ENCODE measurements around the gene MEIOSIN. TPM values are rescaled to one million over a fixed set of nuclear protein-coding genes. Genes with fewer than 3 reads are reported as not detected.

MEIOSIN gene
- total and polyA plus RNA-seq, 5 donors from 2014 or later, result not detected

- Histone ChIP-seq H3K4me1 (ENCODE audit: control insufficient read depth, insufficient read depth, low read length, poor library complexity, severe bottlenecking) (peaks cover 22% of the 10 kb centered on the region), H3K4me3 (ENCODE audit: low read depth, low read length) (no peak overlapping the region), H3K9me3 (ENCODE audit: control insufficient read depth in 2 of 2, low read length in 2 of 2) (no peaks in the 10 kb centered on the region), H3K36me3 (ENCODE audit: control insufficient read depth, insufficient read depth, low read length) (peaks cover 4% of the 10 kb centered on the region), H3K27me3 (ENCODE audit: control insufficient read depth, insufficient read depth, low read length) (no peaks in the 10 kb centered on the region), H3K27ac (ENCODE audit: insufficient read depth, low read length, poor library complexity, severe bottlenecking) (no peak overlapping the region)
- ATAC-seq (ENCODE audit: low read depth in 2 of 2), result no peak
- Mint-ChIP-seq H3K4me3 (no peak overlapping the region), H3K27me3 (peaks cover 14% of the 10 kb centered on the region), H3K36me3 (peaks cover 5% of the 10 kb centered on the region), H3K4me1 (peaks cover 0 to 32% (median 10%) of the 10 kb centered on the region in 4 donors), H3K9me3 (no peaks in the 10 kb centered on the region), H3K27ac (no peak overlapping the region)
- no peak for DNase-seq
Measured at GRCh38 chr19:45773384-45773783, 40.1 kb downstream of the MEIOSIN start.

DNA sequence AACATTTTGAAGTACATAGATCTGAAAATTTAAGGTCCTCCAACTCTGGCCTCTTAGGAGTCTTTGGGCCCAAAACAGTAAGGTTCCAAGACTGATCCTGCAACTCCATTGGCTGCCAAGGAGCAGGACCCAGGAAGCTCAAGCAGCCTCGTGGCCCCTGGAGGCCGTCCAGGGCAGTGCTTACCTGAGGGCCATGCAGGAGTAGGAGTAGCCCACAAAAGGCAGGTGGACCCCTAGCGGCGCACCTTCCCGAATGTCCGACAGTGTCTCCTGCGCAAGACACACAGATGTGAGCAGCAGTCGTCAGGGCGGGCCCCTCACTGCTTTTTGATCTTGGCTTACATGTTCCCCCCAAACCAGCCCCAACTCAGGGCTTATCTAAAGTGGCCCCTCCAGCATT, 41.5 kb downstream of the MEIOSIN start:
- peaks cover 9% of the 10 kb centered on the region for H3K36me3 Mint-ChIP-seq
- no peak overlapping the region for H3K4me3 Mint-ChIP-seq
- Histone ChIP-seq H3K9me3 (ENCODE audit: control insufficient read depth in 2 of 2, low read length in 2 of 2) (no peaks in the 10 kb centered on the region), H3K27me3 (ENCODE audit: control insufficient read depth, insufficient read depth, low read length) (no peaks in the 10 kb centered on the region), H3K4me1 (ENCODE audit: control insufficient read depth, insufficient read depth, low read length, poor library complexity, severe bottlenecking) (peaks cover 28% of the 10 kb centered on the region), H3K36me3 (ENCODE audit: control insufficient read depth, insufficient read depth, low read length) (peaks cover 4% of the 10 kb centered on the region), H3K4me3 (ENCODE audit: low read depth, low read length) (no peak overlapping the region), H3K27ac (ENCODE audit: insufficient read depth, low read length, poor library complexity, severe bottlenecking) (no peak overlapping the region)
- H3K27me3 Mint-ChIP-seq, result peaks cover 7% of the 10 kb centered on the region
- H3K27ac Mint-ChIP-seq, result peak overlapping the region in 1 of 3 donors; percentile 20
- ATAC-seq (ENCODE audit: low read depth in 2 of 2), result no peak
- no peak for DNase-seq
- peaks cover 0 to 40% (median 15%) of the 10 kb centered on the region in 4 donors for H3K4me1 Mint-ChIP-seq
- no peaks in the 10 kb centered on the region for H3K9me3 Mint-ChIP-seq

GRCh38 chr19:45777395-45777961, 44.2 kb downstream of the MEIOSIN start:
- H3K4me3 Mint-ChIP-seq, result peak overlapping the region in 1 of 4 donors; percentile 21
- Histone ChIP-seq H3K27ac (ENCODE audit: insufficient read depth, low read length, poor library complexity, severe bottlenecking) (no peak overlapping the region), H3K36me3 (ENCODE audit: control insufficient read depth, insufficient read depth, low read length) (peaks cover 4% of the 10 kb centered on the region), H3K9me3 (ENCODE audit: control insufficient read depth in 2 of 2, low read length in 2 of 2) (no peaks in the 10 kb centered on the region), H3K27me3 (ENCODE audit: control insufficient read depth, insufficient read depth, low read length) (no peaks in the 10 kb centered on the region), H3K4me3 (ENCODE audit: low read depth, low read length) (no peak overlapping the region), H3K4me1 (ENCODE audit: control insufficient read depth, insufficient read depth, low read length, poor library complexity, severe bottlenecking) (peaks cover 18% of the 10 kb centered on the region)
- DNase-seq (no peak), ATAC-seq (ENCODE audit: low read depth in 2 of 2) (no peak)
- H3K36me3 Mint-ChIP-seq, result peaks cover 9% of the 10 kb centered on the region
- peaks cover 0 to 26% (median 17%) of the 10 kb centered on the region in 4 donors for H3K4me1 Mint-ChIP-seq
- no peaks in the 10 kb centered on the region for H3K9me3 Mint-ChIP-seq
- no peaks in the 10 kb centered on the region for H3K27me3 Mint-ChIP-seq
- no peak overlapping the region for H3K27ac Mint-ChIP-seq

GRCh38 chr19:45778010-45778661, 44.9 kb downstream of the MEIOSIN start:
- peaks cover 18% of the 10 kb centered on the region for H3K4me1 ChIP-seq (ENCODE audit: control insufficient read depth, insufficient read depth, low read length, poor library complexity, severe bottlenecking)
- Mint-ChIP-seq H3K4me1 (peaks cover 0 to 25% (median 17%) of the 10 kb centered on the region in 4 donors), H3K27ac (no peak overlapping the region), H3K9me3 (no peaks in the 10 kb centered on the region), H3K27me3 (no peaks in the 10 kb centered on the region), H3K36me3 (peaks cover 9% of the 10 kb centered on the region), H3K4me3 (peak overlapping the region in 2 of 4 donors; percentile 21 to 72)
- H3K27ac ChIP-seq (ENCODE audit: insufficient read depth, low read length, poor library complexity, severe bottlenecking), result no peak overlapping the region
- no peaks in the 10 kb centered on the region for H3K9me3 ChIP-seq (ENCODE audit: control insufficient read depth in 2 of 2, low read length in 2 of 2)
- H3K36me3 ChIP-seq (ENCODE audit: control insufficient read depth, insufficient read depth, low read length), result peaks cover 4% of the 10 kb centered on the region
- no peak for DNase-seq
- no peaks in the 10 kb centered on the region for H3K27me3 ChIP-seq (ENCODE audit: control insufficient read depth, insufficient read depth, low read length)
- no peak for ATAC-seq (ENCODE audit: low read depth in 2 of 2)
- H3K4me3 ChIP-seq (ENCODE audit: low read depth, low read length), result no peak overlapping the region

DNA sequence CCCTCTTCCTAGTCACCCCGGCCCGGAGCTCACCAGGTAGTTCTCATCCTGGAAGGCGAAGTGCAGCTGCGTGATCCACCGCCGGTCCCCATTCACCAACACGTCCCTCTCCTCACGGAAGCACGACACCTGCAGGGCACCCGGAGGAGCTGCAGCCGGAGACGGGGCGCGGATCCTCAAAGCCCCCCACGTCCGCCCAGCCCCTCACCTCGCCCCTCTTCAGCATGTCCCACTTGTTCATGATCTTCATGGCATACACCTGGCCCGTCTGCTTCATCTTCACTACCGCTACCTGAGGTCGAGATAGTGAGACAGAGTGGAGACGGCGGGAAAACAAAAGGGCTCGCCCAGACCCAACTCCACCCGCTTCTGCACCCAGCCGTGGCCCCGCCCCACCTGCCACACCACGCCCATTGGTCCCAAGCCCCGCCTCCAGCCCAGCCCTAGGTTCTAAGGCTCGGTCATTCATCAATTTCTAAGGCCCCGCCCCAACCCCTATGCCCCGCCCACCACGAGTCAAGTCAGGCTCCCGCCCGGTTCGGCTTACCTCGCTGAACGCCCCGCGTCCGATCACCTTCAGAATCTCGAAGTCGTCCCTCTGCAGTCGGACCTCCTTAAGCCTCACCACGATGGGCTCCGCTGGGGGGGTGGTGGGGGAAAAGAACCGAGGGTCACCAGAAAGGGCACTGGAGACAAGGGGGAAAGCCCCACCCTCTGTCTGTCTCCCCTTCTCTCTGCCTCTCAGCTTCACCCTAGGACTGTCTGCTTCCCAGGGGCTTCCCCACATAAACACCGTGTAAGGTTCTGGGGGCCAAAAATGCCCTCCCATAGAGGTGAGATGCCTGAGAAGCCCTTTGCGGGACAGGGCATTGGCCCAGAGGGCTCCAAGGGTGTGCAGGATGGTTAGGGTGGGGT, 46.2 kb downstream of the MEIOSIN start:
- Histone ChIP-seq H3K4me3 (ENCODE audit: low read depth, low read length) (peak overlapping the region; percentile 13), H3K4me1 (ENCODE audit: control insufficient read depth, insufficient read depth, low read length, poor library complexity, severe bottlenecking) (peaks cover 18% of the 10 kb centered on the region), H3K27ac (ENCODE audit: insufficient read depth, low read length, poor library complexity, severe bottlenecking) (no peak overlapping the region), H3K27me3 (ENCODE audit: control insufficient read depth, insufficient read depth, low read length) (no peaks in the 10 kb centered on the region), H3K36me3 (ENCODE audit: control insufficient read depth, insufficient read depth, low read length) (peaks cover 4% of the 10 kb centered on the region), H3K9me3 (ENCODE audit: control insufficient read depth in 2 of 2, low read length in 2 of 2) (no peaks in the 10 kb centered on the region)
- Mint-ChIP-seq H3K36me3 (peaks cover 9% of the 10 kb centered on the region), H3K9me3 (no peaks in the 10 kb centered on the region), H3K27me3 (no peaks in the 10 kb centered on the region), H3K27ac (peak overlapping the region in 2 of 3 donors; percentile 22 to 86), H3K4me1 (peaks cover 0 to 21% (median 15%) of the 10 kb centered on the region in 4 donors), H3K4me3 (peak overlapping the region; percentile 72 to 94 (median 88))
- DNase-seq (peak; percentile 81 to 86 (median 85)), ATAC-seq (ENCODE audit: low read depth in 2 of 2) (peak; percentile 86 to 88)

GRCh38 chr19:45780146-45780447, 46.9 kb downstream of the MEIOSIN start:
- H3K27me3 Mint-ChIP-seq, result no peaks in the 10 kb centered on the region
- H3K4me3 Mint-ChIP-seq, result peak overlapping the region in 2 of 4 donors; percentile 87 to 94
- H3K4me1 ChIP-seq (ENCODE audit: control insufficient read depth, insufficient read depth, low read length, poor library complexity, severe bottlenecking), result peaks cover 18% of the 10 kb centered on the region
- no peaks in the 10 kb centered on the region for H3K9me3 Mint-ChIP-seq
- H3K27ac Mint-ChIP-seq, result no peak overlapping the region
- no peak for ATAC-seq (ENCODE audit: low read depth in 2 of 2)
- H3K36me3 ChIP-seq (ENCODE audit: control insufficient read depth, insufficient read depth, low read length), result peaks cover 4% of the 10 kb centered on the region
- H3K27ac ChIP-seq (ENCODE audit: insufficient read depth, low read length, poor library complexity, severe bottlenecking), result no peak overlapping the region
- no peak for DNase-seq
- no peaks in the 10 kb centered on the region for H3K9me3 ChIP-seq (ENCODE audit: control insufficient read depth in 2 of 2, low read length in 2 of 2)
- no peaks in the 10 kb centered on the region for H3K27me3 ChIP-seq (ENCODE audit: control insufficient read depth, insufficient read depth, low read length)
- peaks cover 9% of the 10 kb centered on the region for H3K36me3 Mint-ChIP-seq
- peaks cover 0 to 21% (median 13%) of the 10 kb centered on the region in 4 donors for H3K4me1 Mint-ChIP-seq
- H3K4me3 ChIP-seq (ENCODE audit: low read depth, low read length), result no peak overlapping the region

GRCh38 chr19:45780448-45781213, 47.4 kb downstream of the MEIOSIN start:
- peaks cover 0 to 21% (median 13%) of the 10 kb centered on the region in 4 donors for H3K4me1 Mint-ChIP-seq
- no peaks in the 10 kb centered on the region for H3K27me3 ChIP-seq (ENCODE audit: control insufficient read depth, insufficient read depth, low read length)

More at GRCh38 chr19:45780448-45781213, 47.4 kb downstream of the MEIOSIN start:
- H3K4me3 ChIP-seq (ENCODE audit: low read depth, low read length), result no peak overlapping the region
- ATAC-seq (ENCODE audit: low read depth in 2 of 2) (no peak), DNase-seq (no peak)
- Mint-ChIP-seq H3K4me3 (peak overlapping the region in 1 of 4 donors; percentile 16), H3K36me3 (peaks cover 9% of the 10 kb centered on the region), H3K27ac (peak overlapping the region in 1 of 3 donors; percentile 20), H3K27me3 (no peaks in the 10 kb centered on the region), H3K9me3 (no peaks in the 10 kb centered on the region)
- peaks cover 4% of the 10 kb centered on the region for H3K36me3 ChIP-seq (ENCODE audit: control insufficient read depth, insufficient read depth, low read length)
- no peaks in the 10 kb centered on the region for H3K9me3 ChIP-seq (ENCODE audit: control insufficient read depth in 2 of 2, low read length in 2 of 2)
- H3K27ac ChIP-seq (ENCODE audit: insufficient read depth, low read length, poor library complexity, severe bottlenecking), result no peak overlapping the region
- H3K4me1 ChIP-seq (ENCODE audit: control insufficient read depth, insufficient read depth, low read length, poor library complexity, severe bottlenecking), result peaks cover 18% of the 10 kb centered on the region

Data from CD4-positive, CD25-positive, alpha-beta regulatory T cell (primary cell).